ENCODE results near the gene CDHR3.

GRCh38 chr7:106038289-106038688 lies 75.2 kb downstream of the CDHR3 start:
- no peak for TF ChIP-seq CTCF (conservative IDR thresholded peaks at IDR 0.05 in 1 of 2, IDR thresholded peaks at IDR 0.05 in 1 of 2; ENCODE audit: extremely low read depth in 1 of 2, insufficient read depth in 1 of 2, low read depth in 1 of 2, low read length in 2 of 2)
- TF ChIP-seq EZH2 (IDR thresholded peaks at IDR 0.05; ENCODE audit: borderline replicate concordance, low read length) = no peak

All from mammary epithelial cell (primary cell).